Osteocyte (in vitro differentiated cells): ENCODE results near the gene CDHR4. TPM values are rescaled to one million over a fixed set of nuclear protein-coding genes. Genes with fewer than 3 reads are reported as not detected.

ENCODE experiments used
- DNase-seq: peaks from one replicate; pipeline ENCODE4 v3.0.0; 2021; ENCODE audit warnings: mixed read lengths; ENCODE audit not compliant: unreplicated experiment; ENCODE audit errors: extremely low spot score
- H3K27ac Mint-ChIP-seq: one replicate; pipeline ENCODE4 v1.8.0; 2021; ENCODE audit warnings: mild to moderate bottlenecking, mixed read lengths; ENCODE audit not compliant: unreplicated experiment
- H3K27me3 Mint-ChIP-seq: one replicate; pipeline ENCODE4 v1.8.0; 2021; ENCODE audit warnings: mixed read lengths; ENCODE audit not compliant: unreplicated experiment
- H3K36me3 Mint-ChIP-seq: one replicate; pipeline ENCODE4 v1.8.0; 2021; ENCODE audit warnings: mixed read lengths; ENCODE audit not compliant: unreplicated experiment
- H3K4me1 Mint-ChIP-seq: one replicate; pipeline ENCODE4 v1.8.0; 2021; ENCODE audit warnings: mixed read lengths; ENCODE audit not compliant: unreplicated experiment
- H3K4me3 Mint-ChIP-seq: one replicate; pipeline ENCODE4 v1.8.0; 2021; ENCODE audit warnings: mild to moderate bottlenecking, moderate library complexity, mixed read lengths; ENCODE audit not compliant: unreplicated experiment
- H3K9me3 Mint-ChIP-seq: one replicate; pipeline ENCODE4 v1.8.0; 2021; ENCODE audit warnings: mixed read lengths; ENCODE audit not compliant: unreplicated experiment
- CTCF ChIP-seq: fragments of 200-600 bp; sonication (generic); IDR thresholded peaks from 2 replicates; pipeline ENCODE4 v1.5.0; 2021; ENCODE audit warnings: antibody characterized with exemption, mild to moderate bottlenecking, moderate library complexity
- total RNA-seq: library from RNA; stranded (reverse); gene quantifications from 2 replicates; pipeline ENCODE4 v1.2.1, GENCODE V29; 2021

CDHR4 gene
- total RNA-seq, 1 donor from 2014 or later = not detected

GRCh38 chr3:49794926-49795905, 4.5 kb downstream of the CDHR4 start:
- Mint-ChIP-seq H3K4me1 (peaks cover 9% of the 10 kb centered on the region), H3K9me3 (no peaks in the 10 kb centered on the region), H3K36me3 (no peaks in the 10 kb centered on the region), H3K27me3 (no peaks in the 10 kb centered on the region), H3K4me3 (no peak overlapping the region), H3K27ac (no peak overlapping the region)
- no peak for DNase-seq
- no peak for TF ChIP-seq CTCF

- H3K9me3 Mint-ChIP-seq = no peaks in the 10 kb centered on the region
- H3K36me3 Mint-ChIP-seq = no peaks in the 10 kb centered on the region
- peaks cover 4% of the 10 kb centered on the region for H3K4me1 Mint-ChIP-seq
Observed at GRCh38 chr3:49794431-49794830, 5.2 kb downstream of the CDHR4 start.

GRCh38 chr3:49793486-49794085, 6.1 kb downstream of the CDHR4 start:
- no peak for TF ChIP-seq CTCF
- H3K4me3 Mint-ChIP-seq = no peak overlapping the region
- no peaks in the 10 kb centered on the region for H3K36me3 Mint-ChIP-seq
- no peaks in the 10 kb centered on the region for H3K4me1 Mint-ChIP-seq
- no peak overlapping the region for H3K27ac Mint-ChIP-seq
- DNase-seq = no peak
- H3K9me3 Mint-ChIP-seq = no peaks in the 10 kb centered on the region
- H3K27me3 Mint-ChIP-seq = no peaks in the 10 kb centered on the region

More at GRCh38 chr3:49794431-49794830, 5.2 kb downstream of the CDHR4 start:
- no peak for TF ChIP-seq CTCF
- DNase-seq = no peak
- Mint-ChIP-seq H3K4me3 (no peak overlapping the region), H3K27me3 (no peaks in the 10 kb centered on the region), H3K27ac (no peak overlapping the region)

- TF ChIP-seq CTCF = no peak
- Mint-ChIP-seq H3K4me3 (no peak overlapping the region), H3K27me3 (no peaks in the 10 kb centered on the region), H3K27ac (no peak overlapping the region), H3K36me3 (no peaks in the 10 kb centered on the region), H3K4me1 (no peaks in the 10 kb centered on the region), H3K9me3 (no peaks in the 10 kb centered on the region)
- DNase-seq = no peak
Observed at GRCh38 chr3:49792371-49793150, 7.1 kb downstream of the CDHR4 start.
